Uterus (tissue), 2 donors: ENCODE measurements around the gene DLG4.

Experiments
- POLR2A ChIP-seq, 2 donors: fragments of 450-650 bp; IDR thresholded peaks; one replicate each; pipeline ENCODE4 v1.6.1; 2016; ENCODE audit warnings: antibody characterized with exemption in 2 of 2, mild to moderate bottlenecking in 1 of 2, moderate library complexity in 1 of 2
- TF ChIP-seq, protein P1 (sequence below), 4 experiments: fragments of 200-600 bp in 2 of 4; fragments of 450-650 bp in 2 of 4; sonication (generic) in 2 of 4; IDR thresholded peaks; one replicate each; pipeline ENCODE4 v1.5.1; 2016 to 2019; ENCODE audit warnings: antibody characterized with exemption in 4 of 4, mild to moderate bottlenecking in 2 of 4, moderate library complexity in 1 of 4

DNA sequence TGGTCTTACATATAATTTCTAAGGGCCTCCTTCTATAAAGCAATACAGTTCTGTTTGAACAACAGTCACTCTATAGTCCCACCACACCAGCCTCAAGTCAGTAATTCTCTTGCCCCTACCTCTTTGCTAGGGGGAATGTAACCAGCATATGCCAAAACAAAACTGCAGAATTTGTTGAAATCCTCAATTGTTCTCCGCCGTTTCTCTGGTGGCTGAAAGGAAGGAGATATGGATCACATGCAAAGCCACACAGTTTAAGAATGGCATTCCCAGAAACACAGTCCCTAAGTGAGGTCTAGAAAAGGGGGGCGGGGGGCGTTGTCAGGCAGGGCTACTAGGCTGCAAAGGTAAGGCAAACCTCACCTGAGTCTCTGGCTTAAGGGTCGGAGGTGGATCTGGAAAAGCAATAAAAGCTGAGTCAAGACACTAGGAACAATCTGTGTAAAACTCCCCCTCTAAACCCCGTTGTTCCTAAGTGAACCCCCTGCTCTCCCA, 17.7 kb upstream of the DLG4 start:
- TF ChIP-seq, protein P1, sequence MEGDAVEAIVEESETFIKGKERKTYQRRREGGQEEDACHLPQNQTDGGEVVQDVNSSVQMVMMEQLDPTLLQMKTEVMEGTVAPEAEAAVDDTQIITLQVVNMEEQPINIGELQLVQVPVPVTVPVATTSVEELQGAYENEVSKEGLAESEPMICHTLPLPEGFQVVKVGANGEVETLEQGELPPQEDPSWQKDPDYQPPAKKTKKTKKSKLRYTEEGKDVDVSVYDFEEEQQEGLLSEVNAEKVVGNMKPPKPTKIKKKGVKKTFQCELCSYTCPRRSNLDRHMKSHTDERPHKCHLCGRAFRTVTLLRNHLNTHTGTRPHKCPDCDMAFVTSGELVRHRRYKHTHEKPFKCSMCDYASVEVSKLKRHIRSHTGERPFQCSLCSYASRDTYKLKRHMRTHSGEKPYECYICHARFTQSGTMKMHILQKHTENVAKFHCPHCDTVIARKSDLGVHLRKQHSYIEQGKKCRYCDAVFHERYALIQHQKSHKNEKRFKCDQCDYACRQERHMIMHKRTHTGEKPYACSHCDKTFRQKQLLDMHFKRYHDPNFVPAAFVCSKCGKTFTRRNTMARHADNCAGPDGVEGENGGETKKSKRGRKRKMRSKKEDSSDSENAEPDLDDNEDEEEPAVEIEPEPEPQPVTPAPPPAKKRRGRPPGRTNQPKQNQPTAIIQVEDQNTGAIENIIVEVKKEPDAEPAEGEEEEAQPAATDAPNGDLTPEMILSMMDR (IDR thresholded peaks at IDR 0.05), result no peak
- no peak for TF ChIP-seq POLR2A (IDR thresholded peaks at IDR 0.05)
